Measurements from ENCODE around the gene COL5A1.

The COL5A1 gene

DNA sequence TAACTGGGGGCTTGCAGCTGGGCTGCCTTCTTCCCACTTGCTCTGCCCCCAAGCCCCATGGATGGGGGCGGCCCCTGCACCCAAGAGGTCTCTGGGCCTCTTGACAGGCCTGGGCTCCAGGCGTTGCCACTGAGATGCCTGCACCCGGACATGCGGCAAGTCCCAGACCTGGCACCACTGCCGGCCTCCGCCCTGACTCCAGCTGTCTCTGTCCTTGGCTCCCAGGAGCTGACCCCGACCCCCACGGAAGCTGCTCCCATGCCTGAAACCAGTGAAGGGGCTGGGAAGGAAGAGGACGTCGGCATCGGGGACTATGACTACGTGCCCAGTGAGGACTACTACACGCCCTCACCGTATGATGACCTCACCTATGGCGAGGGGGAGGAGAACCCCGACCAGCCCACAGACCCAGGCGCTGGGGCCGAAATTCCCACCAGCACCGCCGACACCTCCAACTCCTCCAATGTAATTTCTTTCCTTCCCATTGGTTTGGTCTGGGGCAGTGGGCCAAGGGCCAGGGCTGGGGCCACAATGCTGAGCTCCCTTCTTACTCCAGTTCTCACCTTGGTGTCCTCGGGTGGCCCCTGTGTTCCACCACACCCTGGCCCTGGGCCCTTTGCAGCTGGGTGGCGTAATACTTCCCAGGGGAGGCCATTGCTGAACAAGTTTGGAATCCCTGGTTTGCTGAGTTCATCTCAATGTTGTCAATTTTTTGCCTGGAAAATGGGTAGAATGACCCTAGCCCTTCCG is 88.6 kb downstream of the COL5A1 start:
- DNase-seq = no peak

GRCh38 chr9:134730761-134731496 is 89.3 kb downstream of the COL5A1 start:
- DNase-seq = no peak

- DNase-seq = no peak
These were observed 90.1 kb downstream of the COL5A1 start for GRCh38 chr9:134731497-134732391.

DNA sequence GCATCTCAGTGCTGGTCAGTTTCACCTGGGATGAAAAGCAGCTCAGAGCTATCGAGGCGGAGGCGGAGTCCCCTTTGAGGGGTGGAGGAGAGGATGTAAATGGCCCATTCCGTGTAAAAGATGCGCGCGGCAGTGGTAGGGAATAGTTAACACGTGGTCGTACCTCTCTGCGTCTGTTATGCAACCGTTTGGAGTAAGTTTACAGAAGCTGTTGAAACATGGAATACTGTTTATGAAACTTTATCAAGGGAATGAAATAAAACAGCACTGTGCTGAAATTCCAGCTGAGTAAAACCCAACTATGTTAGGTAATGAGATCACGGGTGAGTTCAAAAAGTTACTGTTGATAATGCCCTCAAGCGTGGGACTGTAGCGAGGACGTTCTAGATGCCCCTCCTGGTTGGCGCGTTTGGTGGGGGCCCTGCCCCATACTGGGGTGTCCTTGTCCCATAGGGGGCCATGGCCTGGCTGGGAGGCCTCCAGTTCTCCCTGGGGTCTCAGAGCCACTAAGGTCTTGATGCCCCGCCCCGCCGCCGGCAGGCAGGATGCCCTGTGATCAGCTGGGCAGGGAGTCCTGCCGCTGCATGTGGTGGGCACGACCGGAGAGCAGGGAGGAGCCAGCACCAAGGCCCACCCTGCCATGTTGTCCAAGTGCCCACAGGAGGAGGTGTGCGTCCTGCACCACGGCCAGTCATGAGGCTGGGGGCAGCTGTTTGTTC is 90.9 kb downstream of the COL5A1 start:
- no peak for DNase-seq

GRCh38 chr9:134733480-134734232 is 92.1 kb downstream of the COL5A1 start:
- DNase-seq = no peak

DNA sequence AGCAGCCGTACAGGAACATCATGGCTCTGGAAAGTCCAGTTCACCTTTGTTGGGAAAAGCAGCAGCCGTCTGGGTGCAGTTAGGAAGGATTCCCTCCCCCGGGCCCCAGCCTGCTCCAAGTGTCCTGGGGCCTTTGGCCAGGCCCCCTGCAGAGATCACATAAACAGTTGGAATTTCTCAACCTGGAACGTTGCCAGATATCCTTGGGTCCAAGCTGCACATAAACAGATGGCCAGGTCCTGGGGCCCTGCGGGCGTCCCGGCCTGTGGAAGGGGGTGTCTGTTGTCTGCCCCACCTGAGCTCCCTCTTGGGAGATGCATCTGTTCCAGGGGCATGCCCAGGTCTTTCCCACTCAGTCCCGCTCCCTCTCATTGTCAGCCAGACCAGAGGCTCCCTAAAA is 92.7 kb downstream of the COL5A1 start:
- no peak for DNase-seq

DNA sequence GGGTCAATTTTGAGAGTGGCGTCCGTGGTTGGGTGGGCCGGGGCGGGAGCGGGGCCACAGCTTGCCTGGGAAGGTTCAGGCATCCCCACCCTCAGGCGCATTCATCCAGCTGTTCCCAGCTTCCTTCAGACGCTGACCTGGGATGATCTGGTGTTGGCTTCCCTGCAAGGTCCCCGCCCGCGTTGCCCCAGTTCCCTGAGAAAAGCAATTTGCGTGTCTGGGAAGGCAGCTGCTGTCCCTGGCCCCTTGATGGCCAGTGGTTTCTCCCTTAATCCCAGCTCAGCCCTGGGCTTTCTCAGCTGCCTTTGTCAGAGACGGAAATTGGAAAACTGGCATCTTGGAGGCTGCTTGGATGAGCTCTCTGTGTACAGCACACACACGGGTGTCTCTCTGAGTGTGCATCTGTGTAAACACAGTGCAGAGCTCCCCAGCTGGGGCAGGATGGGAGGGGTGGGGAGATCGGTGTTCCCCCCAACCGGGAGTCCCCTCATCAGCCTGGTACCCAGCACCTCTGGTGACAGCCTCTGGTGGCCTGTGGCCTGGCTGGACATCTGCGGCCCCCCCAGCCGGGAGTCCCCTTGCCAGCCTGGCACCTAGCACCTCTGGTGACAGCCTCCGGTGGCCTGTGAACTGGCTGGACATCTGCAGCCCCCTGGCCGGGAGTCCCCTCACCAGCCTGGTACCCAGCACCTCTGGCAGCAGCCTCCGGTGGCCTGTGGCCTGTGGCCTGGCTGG is 94.0 kb downstream of the COL5A1 start:
- DNase-seq = peak; percentile 75

- DNase-seq = no peak
These were observed 95.3 kb downstream of the COL5A1 start for GRCh38 chr9:134736791-134737497.

DNA sequence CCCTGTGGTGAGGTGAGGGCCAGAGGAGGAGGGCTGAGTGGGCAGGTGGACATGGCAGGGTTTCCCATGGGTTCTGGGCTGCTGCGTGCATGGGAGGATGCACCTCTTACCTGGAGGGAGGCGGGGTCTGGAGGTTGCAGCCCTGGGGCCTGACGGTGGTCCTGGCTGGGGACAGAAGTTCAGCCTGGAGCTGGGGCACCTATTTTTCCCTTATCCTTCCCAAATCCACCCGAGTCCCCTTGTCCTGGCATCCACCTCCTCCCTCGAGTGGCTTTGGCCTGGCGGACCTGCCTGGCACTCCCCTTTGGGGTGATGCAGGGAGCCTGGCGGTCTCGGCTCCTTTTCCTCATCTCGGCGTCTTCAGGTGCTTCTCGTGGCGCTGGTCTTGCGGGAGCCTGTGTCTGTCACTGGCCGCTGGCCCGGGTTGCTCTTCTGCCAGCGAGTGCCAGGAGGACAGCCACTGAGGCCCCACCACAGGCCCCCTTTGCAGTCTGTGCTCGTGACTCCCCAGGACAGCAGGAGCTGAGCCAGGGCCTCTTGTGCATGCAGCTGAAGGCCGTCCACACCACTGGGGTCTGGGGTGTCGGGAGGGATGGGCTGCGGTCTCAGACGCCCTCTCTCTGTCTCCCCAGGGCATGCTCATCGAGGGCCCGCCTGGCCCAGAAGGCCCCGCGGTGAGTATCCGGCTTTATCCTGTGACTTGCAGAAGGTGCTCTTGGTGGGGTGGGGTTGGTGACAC is 96.4 kb downstream of the COL5A1 start:
- DNase-seq = no peak

DNA sequence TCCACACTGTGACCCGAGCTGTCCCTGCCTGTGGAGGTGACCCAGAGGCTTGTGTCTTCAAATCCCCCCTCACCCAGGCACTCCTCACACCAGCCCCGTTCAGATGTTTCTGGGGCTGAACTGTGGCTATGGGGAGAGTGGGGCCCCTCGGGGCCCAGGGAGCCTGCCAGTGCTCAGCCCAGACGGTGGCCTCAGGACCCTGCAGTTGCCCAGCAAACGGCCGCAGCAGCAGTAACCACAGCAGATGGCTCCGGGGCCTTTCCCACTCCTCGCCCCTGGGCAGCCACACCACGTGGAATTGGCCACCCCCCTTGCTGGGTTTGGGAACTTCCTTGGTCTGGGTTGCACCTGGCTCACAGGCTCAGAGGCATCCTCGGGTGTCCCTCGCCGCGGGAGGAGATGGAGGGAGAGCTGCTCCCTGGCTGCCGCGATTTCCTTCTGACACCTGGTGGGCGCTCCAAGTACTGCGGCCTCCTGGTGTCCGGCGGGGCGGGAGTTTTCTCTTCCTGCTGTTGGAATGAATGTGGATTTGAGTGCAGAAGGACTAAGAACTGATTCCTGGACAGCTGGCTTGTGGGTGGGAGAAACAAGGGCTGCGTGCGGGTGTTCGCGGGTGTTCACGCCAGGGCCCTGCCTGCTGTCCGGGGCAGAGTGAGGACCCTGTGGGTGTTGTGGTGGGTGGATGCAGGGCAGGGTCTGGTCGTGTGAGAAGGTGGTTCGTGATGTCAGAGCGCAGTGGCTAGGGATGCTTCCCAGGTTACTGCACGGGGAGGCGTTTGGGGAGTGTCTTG is 97.5 kb downstream of the COL5A1 start:
- DNase-seq = peak; percentile 81

GRCh38 chr9:134739660-134739968 is 98.0 kb downstream of the COL5A1 start:
- no peak for DNase-seq

GRCh38 chr9:134740071-134740470 is 98.5 kb downstream of the COL5A1 start:
- DNase-seq = no peak

- no peak for DNase-seq
These were observed 100.2 kb downstream of the COL5A1 start for GRCh38 chr9:134741846-134742245.

DNA sequence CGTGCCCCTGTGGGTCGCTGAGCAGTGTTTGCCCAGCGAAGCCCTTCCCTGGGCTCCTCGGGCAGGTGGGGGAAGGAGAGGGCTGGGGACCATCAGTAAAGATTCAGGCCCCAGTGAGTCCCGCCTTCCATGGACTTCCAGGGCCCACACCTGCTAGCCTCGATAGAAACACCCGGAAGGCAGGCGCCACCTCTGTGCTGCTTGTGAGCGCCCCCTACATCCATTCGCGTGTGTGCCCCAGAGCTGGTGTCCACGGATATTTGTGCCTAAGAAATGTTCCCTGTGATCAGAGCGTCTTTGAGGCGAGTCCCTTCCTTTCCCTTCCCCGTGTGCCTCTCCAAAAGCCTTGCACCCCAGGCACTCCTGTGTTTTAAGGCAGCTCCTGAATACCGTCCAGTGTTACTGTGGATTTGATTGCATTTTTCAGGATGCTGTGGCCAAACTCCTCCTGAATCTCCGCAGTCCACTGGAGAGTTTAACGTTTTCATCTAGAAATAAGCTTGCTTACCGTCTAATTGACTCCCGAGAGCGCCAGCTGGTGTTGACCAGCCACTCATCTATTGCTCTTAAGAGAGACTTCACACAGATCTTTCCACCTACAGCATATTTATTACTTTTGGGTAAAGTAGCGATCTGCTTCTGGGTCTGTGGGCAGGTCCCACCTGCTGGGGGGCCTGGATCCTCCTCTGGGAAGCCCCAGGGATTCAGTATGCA is 101.4 kb downstream of the COL5A1 start:
- no peak for DNase-seq

DNA sequence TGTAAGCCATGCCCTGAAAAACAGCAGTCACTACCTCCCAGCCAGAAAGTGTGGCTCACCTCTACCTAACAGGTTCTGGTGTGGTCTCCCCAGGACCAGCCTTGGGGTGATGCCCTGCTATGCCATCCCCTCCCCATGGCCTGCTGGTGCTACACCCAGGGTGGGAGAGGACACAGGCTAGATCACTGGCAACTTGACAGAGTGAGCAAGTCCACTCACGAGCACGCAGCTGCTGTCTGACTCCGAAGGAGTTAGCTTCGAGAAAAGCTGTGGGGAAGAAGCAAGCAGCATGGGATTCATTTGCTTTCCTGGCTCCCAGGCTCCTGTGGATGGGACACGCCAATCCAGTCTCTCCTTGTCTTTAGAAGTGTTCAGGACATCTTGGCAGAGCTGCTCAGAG is 102.2 kb downstream of the COL5A1 start:
- DNase-seq = no peak

DNA sequence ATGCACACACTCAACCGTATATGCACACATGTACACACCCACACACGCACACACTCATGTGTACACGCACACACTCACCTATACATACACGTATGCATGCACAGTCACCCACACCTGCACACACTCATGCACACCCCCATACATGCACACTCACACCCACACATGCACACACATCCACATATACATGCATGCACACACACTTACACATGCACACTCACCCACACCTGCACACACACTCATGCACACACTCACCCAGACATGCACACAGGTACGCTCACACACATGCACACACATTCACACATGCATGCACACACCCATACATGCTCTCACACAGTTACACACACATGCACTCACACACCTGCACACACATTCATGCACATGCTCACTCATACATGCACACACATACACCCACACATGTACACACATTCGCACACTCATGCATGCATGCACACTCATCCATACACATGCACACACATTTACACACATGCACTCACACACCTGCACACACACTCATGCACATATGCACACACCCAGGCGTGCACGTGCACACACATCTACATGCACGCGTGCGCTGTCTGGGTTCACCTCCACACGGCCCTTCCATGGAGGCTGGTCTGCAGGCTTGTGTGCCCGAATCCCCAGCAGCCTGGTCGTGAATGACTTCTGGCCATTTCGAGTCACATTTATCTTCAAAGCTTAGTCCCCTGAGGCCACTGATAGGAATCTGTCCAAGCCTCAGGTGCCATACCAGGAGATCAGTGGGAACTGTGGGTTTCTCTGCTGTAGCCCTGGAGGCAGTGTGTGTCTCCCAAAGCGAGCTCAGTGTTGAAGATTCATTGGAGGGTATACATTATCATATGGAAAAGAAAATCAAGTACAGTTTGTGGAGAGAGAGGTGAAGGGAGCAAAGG is 103.0 kb downstream of the COL5A1 start:
- no peak for DNase-seq

GRCh38 chr9:134747951-134748489 is 106.4 kb downstream of the COL5A1 start:
- DNase-seq = no peak
